Activated naive CD4-positive, alpha-beta T cell treated with anti-CD3 and anti-CD28 coated beads, Interleukin-2, amount 50 U/mL, for 24 hours (primary cell): Measurements from ENCODE around the gene ANKRD33B.
A peak's percentile ranks its signal among the peaks of the same experiment; 100 is the strongest.

Experiments
- H3K27ac Mint-ChIP-seq: one replicate; pipeline ENCODE4 v1.8.0; 2021; ENCODE audit warnings: mild to moderate bottlenecking, mixed read lengths
- H3K27me3 Mint-ChIP-seq: one replicate; pipeline ENCODE4 v1.8.0; 2021; ENCODE audit warnings: mixed read lengths
- H3K36me3 Mint-ChIP-seq: one replicate; pipeline ENCODE4 v1.8.0; 2021; ENCODE audit warnings: mixed read lengths
- H3K4me1 Mint-ChIP-seq: one replicate; pipeline ENCODE4 v1.8.0; 2021; ENCODE audit warnings: mixed read lengths
- H3K4me3 Mint-ChIP-seq: one replicate; pipeline ENCODE4 v1.8.0; 2021; ENCODE audit warnings: mild to moderate bottlenecking, mixed read lengths
- H3K9me3 Mint-ChIP-seq: one replicate; pipeline ENCODE4 v1.8.0; 2021; ENCODE audit warnings: mixed read lengths

ANKRD33B gene

GRCh38 chr5:10532421-10532820 lies 31.4 kb upstream of the ANKRD33B start:
- peaks cover 10% of the 10 kb centered on the region for H3K4me1 Mint-ChIP-seq
- H3K4me3 Mint-ChIP-seq = no peak overlapping the region
- H3K36me3 Mint-ChIP-seq = no peaks in the 10 kb centered on the region
- H3K27me3 Mint-ChIP-seq = peaks cover 6% of the 10 kb centered on the region
- no peaks in the 10 kb centered on the region for H3K9me3 Mint-ChIP-seq
- no peak overlapping the region for H3K27ac Mint-ChIP-seq

- Mint-ChIP-seq H3K4me3 (no peak overlapping the region), H3K27ac (no peak overlapping the region), H3K36me3 (no peaks in the 10 kb centered on the region), H3K4me1 (peaks cover 12% of the 10 kb centered on the region), H3K27me3 (peaks cover 6% of the 10 kb centered on the region), H3K9me3 (no peaks in the 10 kb centered on the region)
Measured at GRCh38 chr5:10533226-10533625, 30.6 kb upstream of the ANKRD33B start.

- H3K27ac Mint-ChIP-seq = no peak overlapping the region
- H3K4me3 Mint-ChIP-seq = no peak overlapping the region
- no peaks in the 10 kb centered on the region for H3K9me3 Mint-ChIP-seq
Measured at GRCh38 chr5:10534561-10535530, 29.0 kb upstream of the ANKRD33B start.

GRCh38 chr5:10536511-10536910 lies 27.4 kb upstream of the ANKRD33B start:
- Mint-ChIP-seq H3K4me1 (peaks cover 12% of the 10 kb centered on the region), H3K9me3 (no peaks in the 10 kb centered on the region), H3K27me3 (peaks cover 6% of the 10 kb centered on the region), H3K27ac (no peak overlapping the region), H3K4me3 (peak overlapping the region; percentile 49), H3K36me3 (no peaks in the 10 kb centered on the region)

More at GRCh38 chr5:10534561-10535530, 29.0 kb upstream of the ANKRD33B start:
- Mint-ChIP-seq H3K4me1 (peaks cover 12% of the 10 kb centered on the region), H3K36me3 (no peaks in the 10 kb centered on the region), H3K27me3 (peaks cover 6% of the 10 kb centered on the region)

GRCh38 chr5:10536931-10537579 lies 26.8 kb upstream of the ANKRD33B start:
- H3K4me1 Mint-ChIP-seq = peaks cover 12% of the 10 kb centered on the region
- no peaks in the 10 kb centered on the region for H3K36me3 Mint-ChIP-seq
- no peak overlapping the region for H3K27ac Mint-ChIP-seq
- H3K27me3 Mint-ChIP-seq = peaks cover 6% of the 10 kb centered on the region
- H3K4me3 Mint-ChIP-seq = peak overlapping the region; percentile 49
- H3K9me3 Mint-ChIP-seq = no peaks in the 10 kb centered on the region

- H3K27ac Mint-ChIP-seq = no peak overlapping the region
Measured at GRCh38 chr5:10537624-10538023, 26.2 kb upstream of the ANKRD33B start.

GRCh38 chr5:10538103-10538788 lies 25.6 kb upstream of the ANKRD33B start:
- no peak overlapping the region for H3K4me3 Mint-ChIP-seq
- H3K27ac Mint-ChIP-seq = no peak overlapping the region
- no peaks in the 10 kb centered on the region for H3K36me3 Mint-ChIP-seq
- no peaks in the 10 kb centered on the region for H3K9me3 Mint-ChIP-seq
- H3K4me1 Mint-ChIP-seq = peaks cover 12% of the 10 kb centered on the region
- peaks cover 4% of the 10 kb centered on the region for H3K27me3 Mint-ChIP-seq

More at GRCh38 chr5:10537624-10538023, 26.2 kb upstream of the ANKRD33B start:
- H3K27me3 Mint-ChIP-seq = peaks cover 6% of the 10 kb centered on the region
- no peaks in the 10 kb centered on the region for H3K36me3 Mint-ChIP-seq
- no peak overlapping the region for H3K4me3 Mint-ChIP-seq
- no peaks in the 10 kb centered on the region for H3K9me3 Mint-ChIP-seq
- H3K4me1 Mint-ChIP-seq = peaks cover 12% of the 10 kb centered on the region

GRCh38 chr5:10538789-10539686 lies 24.8 kb upstream of the ANKRD33B start:
- peaks cover 4% of the 10 kb centered on the region for H3K27me3 Mint-ChIP-seq
- no peak overlapping the region for H3K4me3 Mint-ChIP-seq
- no peaks in the 10 kb centered on the region for H3K36me3 Mint-ChIP-seq
- no peaks in the 10 kb centered on the region for H3K9me3 Mint-ChIP-seq
- peaks cover 12% of the 10 kb centered on the region for H3K4me1 Mint-ChIP-seq
- H3K27ac Mint-ChIP-seq = no peak overlapping the region

GRCh38 chr5:10539687-10539998 lies 24.2 kb upstream of the ANKRD33B start:
- no peak overlapping the region for H3K27ac Mint-ChIP-seq
- no peaks in the 10 kb centered on the region for H3K36me3 Mint-ChIP-seq
- no peaks in the 10 kb centered on the region for H3K9me3 Mint-ChIP-seq
- no peak overlapping the region for H3K4me3 Mint-ChIP-seq
- H3K4me1 Mint-ChIP-seq = peaks cover 12% of the 10 kb centered on the region
- peaks cover 2% of the 10 kb centered on the region for H3K27me3 Mint-ChIP-seq

- H3K27me3 Mint-ChIP-seq = peaks cover 2% of the 10 kb centered on the region
- H3K27ac Mint-ChIP-seq = no peak overlapping the region
- no peak overlapping the region for H3K4me3 Mint-ChIP-seq
- H3K4me1 Mint-ChIP-seq = peaks cover 12% of the 10 kb centered on the region
- H3K9me3 Mint-ChIP-seq = no peaks in the 10 kb centered on the region
- H3K36me3 Mint-ChIP-seq = no peaks in the 10 kb centered on the region
Measured at GRCh38 chr5:10540036-10540544, 23.8 kb upstream of the ANKRD33B start.

- Mint-ChIP-seq H3K27me3 (peaks cover 2% of the 10 kb centered on the region), H3K27ac (no peak overlapping the region), H3K36me3 (no peaks in the 10 kb centered on the region), H3K9me3 (no peaks in the 10 kb centered on the region), H3K4me3 (no peak overlapping the region), H3K4me1 (peaks cover 12% of the 10 kb centered on the region)
Measured at GRCh38 chr5:10540951-10541646, 22.8 kb upstream of the ANKRD33B start.

- no peaks in the 10 kb centered on the region for H3K9me3 Mint-ChIP-seq
- H3K36me3 Mint-ChIP-seq = no peaks in the 10 kb centered on the region
- peaks cover under 1% of the 10 kb centered on the region for H3K27me3 Mint-ChIP-seq
- no peak overlapping the region for H3K4me3 Mint-ChIP-seq
- no peak overlapping the region for H3K27ac Mint-ChIP-seq
- H3K4me1 Mint-ChIP-seq = peaks cover 5% of the 10 kb centered on the region
Measured at GRCh38 chr5:10542055-10542550, 21.8 kb upstream of the ANKRD33B start.

- no peak overlapping the region for H3K4me3 Mint-ChIP-seq
- H3K27ac Mint-ChIP-seq = no peak overlapping the region
- H3K36me3 Mint-ChIP-seq = no peaks in the 10 kb centered on the region
- H3K27me3 Mint-ChIP-seq = no peaks in the 10 kb centered on the region
- H3K9me3 Mint-ChIP-seq = no peaks in the 10 kb centered on the region
- no peaks in the 10 kb centered on the region for H3K4me1 Mint-ChIP-seq
Measured at GRCh38 chr5:10543585-10544040, 20.3 kb upstream of the ANKRD33B start.

GRCh38 chr5:10545084-10545483 lies 18.8 kb upstream of the ANKRD33B start:
- Mint-ChIP-seq H3K9me3 (no peaks in the 10 kb centered on the region), H3K36me3 (no peaks in the 10 kb centered on the region), H3K27me3 (no peaks in the 10 kb centered on the region), H3K4me3 (no peak overlapping the region), H3K27ac (no peak overlapping the region), H3K4me1 (no peaks in the 10 kb centered on the region)
